Gastrocnemius medialis (tissue), 4 donors: ENCODE results near the gene LRRC10.

ENCODE experiments used
- POLR2A ChIP-seq, 2 donors: fragments of 450-650 bp; IDR thresholded peaks; one replicate each; pipeline ENCODE4 v1.6.1; 2017; ENCODE audit warnings: antibody characterized with exemption in 2 of 2, mild to moderate bottlenecking in 2 of 2, moderate library complexity in 2 of 2
- TF ChIP-seq, protein P1 (sequence below), 5 experiments: fragments of 450-650 bp in 3 of 5; fragments of 200-600 bp in 2 of 5; sonication (generic) in 2 of 5; IDR thresholded peaks in 4 of 5; conservative IDR thresholded peaks in 1 of 5; 1 replicate in 4 of 5; 2 replicates in 1 of 5; pipeline ENCODE4 v1.5.1; 2016 to 2019; ENCODE audit warnings: antibody characterized with exemption in 5 of 5, mild to moderate bottlenecking in 3 of 5, moderate library complexity in 3 of 5

DNA sequence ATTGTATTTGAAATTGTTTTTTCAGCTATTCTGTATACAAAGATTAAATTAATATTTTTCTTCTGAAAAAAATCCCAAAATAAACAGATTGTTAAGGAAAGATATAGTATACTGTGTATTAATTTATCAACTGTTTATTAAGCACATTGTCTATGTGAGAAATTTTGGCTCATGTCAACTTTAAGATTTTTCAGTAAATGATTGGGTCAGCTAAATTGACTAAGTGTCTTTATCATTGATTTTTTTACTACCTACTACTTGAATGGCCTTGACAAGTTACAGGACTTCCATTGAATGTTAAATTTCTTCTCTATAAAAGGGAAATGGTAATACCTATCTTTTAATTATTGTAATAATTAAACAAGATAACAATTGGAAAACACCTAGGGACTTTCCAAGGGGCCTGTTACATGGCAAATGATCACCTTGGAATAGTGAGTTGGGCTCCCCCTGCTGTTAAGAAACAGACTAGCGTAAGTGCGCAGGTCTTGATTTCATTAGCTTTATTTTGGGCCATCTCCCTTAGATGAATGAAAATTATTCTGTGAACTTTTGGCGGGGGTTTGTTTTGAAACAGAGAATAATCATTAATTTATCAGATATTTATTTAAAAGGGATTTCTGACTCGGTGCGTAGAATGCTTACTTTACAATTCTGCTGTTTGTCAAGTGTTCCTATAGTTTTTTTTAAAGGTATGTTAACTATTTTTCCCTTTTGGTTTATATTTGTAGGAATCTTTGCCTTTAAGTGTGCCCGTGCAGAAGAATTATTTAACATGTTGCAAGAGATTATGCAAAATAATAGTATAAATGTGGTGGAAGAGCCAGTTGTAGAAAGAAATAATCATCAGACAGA is 39.9 kb downstream of the LRRC10 start:
- TF ChIP-seq, protein P1, sequence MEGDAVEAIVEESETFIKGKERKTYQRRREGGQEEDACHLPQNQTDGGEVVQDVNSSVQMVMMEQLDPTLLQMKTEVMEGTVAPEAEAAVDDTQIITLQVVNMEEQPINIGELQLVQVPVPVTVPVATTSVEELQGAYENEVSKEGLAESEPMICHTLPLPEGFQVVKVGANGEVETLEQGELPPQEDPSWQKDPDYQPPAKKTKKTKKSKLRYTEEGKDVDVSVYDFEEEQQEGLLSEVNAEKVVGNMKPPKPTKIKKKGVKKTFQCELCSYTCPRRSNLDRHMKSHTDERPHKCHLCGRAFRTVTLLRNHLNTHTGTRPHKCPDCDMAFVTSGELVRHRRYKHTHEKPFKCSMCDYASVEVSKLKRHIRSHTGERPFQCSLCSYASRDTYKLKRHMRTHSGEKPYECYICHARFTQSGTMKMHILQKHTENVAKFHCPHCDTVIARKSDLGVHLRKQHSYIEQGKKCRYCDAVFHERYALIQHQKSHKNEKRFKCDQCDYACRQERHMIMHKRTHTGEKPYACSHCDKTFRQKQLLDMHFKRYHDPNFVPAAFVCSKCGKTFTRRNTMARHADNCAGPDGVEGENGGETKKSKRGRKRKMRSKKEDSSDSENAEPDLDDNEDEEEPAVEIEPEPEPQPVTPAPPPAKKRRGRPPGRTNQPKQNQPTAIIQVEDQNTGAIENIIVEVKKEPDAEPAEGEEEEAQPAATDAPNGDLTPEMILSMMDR (IDR thresholded peaks at IDR 0.05 in 4 of 5, conservative IDR thresholded peaks at IDR 0.05 in 1 of 5), result peak; percentile 58 to 82 (median 69)
- no peak for TF ChIP-seq POLR2A (IDR thresholded peaks at IDR 0.05)
